Subcutaneous adipose tissue (tissue), 4 donors: ENCODE measurements around the gene RBM33. TPM values are rescaled to one million over a fixed set of nuclear protein-coding genes. Genes with fewer than 3 reads are reported as not detected.

Source experiments
- CTCF ChIP-seq: fragments of 450-650 bp; IDR thresholded peaks from one replicate; pipeline ENCODE4 v1.5.1; 2016; ENCODE audit warnings: low read depth, mild to moderate bottlenecking, control low read depth, antibody characterized with exemption, moderate library complexity
- total RNA-seq, 4 donors: library from RNA; depleted of rRNA; stranded (reverse); fragments of >200 nt; gene quantifications; one replicate each; pipeline ENCODE4 v1.1.0, GENCODE V29; 2016

RBM33 gene
- total RNA-seq, 4 donors from 2014 or later, result 33.9 to 69.1 (median 46.2) TPM

GRCh38 chr7:155816192-155816508 is 171.7 kb downstream of the RBM33 start:
- TF ChIP-seq CTCF, result no peak

GRCh38 chr7:155816996-155817395 is 172.5 kb downstream of the RBM33 start:
- TF ChIP-seq CTCF, result no peak

- TF ChIP-seq CTCF, result no peak
Observed at GRCh38 chr7:155818154-155818819, 173.8 kb downstream of the RBM33 start.

GRCh38 chr7:155818820-155819168 is 174.3 kb downstream of the RBM33 start:
- TF ChIP-seq CTCF, result no peak

- TF ChIP-seq CTCF, result no peak
Observed at GRCh38 chr7:155819186-155819585, 174.7 kb downstream of the RBM33 start.

- TF ChIP-seq CTCF, result no peak
Observed at GRCh38 chr7:155820246-155820645, 175.8 kb downstream of the RBM33 start.

- no peak for TF ChIP-seq CTCF
Observed at GRCh38 chr7:155820788-155821187, 176.3 kb downstream of the RBM33 start.
